Epidermal melanocyte (primary cell): ENCODE results near the gene SEPTIN8.

Experiments
- DNase-seq: peaks from one replicate; pipeline ENCODE4 v3.0.0; 2011; ENCODE audit warnings: low spot score; ENCODE audit not compliant: insufficient read length

SEPTIN8 gene, protein sequence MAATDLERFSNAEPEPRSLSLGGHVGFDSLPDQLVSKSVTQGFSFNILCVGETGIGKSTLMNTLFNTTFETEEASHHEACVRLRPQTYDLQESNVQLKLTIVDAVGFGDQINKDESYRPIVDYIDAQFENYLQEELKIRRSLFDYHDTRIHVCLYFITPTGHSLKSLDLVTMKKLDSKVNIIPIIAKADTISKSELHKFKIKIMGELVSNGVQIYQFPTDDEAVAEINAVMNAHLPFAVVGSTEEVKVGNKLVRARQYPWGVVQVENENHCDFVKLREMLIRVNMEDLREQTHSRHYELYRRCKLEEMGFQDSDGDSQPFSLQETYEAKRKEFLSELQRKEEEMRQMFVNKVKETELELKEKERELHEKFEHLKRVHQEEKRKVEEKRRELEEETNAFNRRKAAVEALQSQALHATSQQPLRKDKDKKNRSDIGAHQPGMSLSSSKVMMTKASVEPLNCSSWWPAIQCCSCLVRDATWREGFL

DNA sequence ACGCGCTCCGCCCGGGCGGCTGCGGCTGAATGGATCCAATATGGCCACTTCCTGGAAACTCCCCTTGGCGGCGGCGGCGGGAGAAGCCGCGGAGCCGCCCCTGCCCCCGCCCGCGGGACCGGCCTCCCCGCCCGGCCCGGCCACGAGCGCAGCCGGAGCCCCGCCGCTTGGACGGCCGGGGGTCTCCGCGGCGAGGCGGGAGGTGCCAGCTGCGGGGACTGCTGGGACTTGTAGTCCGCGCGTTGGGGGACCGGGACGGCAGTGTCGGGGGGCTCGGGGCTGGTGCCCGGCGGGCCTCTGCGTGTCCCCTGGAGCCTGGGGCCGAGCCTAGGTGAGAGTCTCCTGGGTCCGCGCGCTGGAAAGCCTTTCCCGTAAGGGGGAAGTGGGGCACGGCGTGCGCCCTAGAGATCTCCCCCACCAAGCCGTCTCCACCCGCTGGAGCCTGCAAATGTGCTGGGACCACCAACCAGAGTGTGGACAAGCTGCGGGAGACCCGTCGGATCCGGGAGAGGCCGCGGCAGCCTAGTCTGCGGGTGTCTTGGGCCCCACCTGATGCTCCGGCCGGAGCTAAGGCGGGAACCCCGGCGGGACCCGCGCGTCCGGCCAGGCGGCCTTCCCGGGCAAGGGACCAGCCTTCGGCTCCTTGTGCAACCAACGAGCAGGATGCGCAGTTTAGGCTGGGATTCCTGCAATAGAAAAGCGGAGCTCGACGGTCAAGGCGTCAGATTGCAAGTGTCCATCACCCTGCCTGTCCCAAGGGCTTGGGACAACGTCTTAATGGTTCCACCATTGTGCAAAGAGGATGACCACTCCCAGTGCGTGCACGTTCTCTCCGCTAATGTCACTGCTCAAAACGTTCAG, at the start of gene SEPTIN8:
SEPTIN8 (minus strand) TSS at position 31 of the 861 bp plus-strand sequence. CDS start 102 bp downstream, outside the sequence.
- peak; percentile 71 for DNase-seq

DNA sequence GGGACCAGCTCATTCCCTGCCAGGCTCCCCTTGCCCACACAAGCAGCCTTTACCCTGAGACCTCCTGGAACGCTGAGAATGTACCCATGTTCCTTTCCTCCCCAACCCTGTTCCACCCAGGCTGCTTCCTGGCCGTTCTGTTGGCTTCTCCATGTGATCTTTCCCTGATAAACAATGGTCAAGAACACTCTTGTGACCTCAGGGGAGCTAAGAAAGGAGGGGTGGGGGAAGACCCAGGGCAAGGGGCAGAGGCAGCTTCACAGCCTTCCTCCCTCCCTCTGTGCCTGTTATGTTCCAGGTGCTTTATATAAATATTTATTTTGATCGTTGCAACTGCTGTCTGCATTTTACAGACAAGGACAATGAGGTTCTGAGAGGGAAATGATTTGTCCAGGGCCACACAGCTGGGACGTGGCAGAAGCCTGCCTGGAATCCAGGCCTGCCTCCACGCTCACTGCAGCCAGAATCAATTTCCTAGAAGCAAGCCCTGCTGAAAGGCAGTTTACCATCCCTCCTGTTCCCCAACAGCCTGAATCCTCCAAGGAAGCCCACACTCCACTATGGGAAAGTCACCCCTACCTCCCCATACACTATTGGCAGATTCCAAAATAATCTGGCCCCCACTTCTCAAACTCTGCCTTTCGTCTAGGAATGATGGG, 49.5 kb upstream of the SEPTIN8 start:
- no peak for DNase-seq

DNA sequence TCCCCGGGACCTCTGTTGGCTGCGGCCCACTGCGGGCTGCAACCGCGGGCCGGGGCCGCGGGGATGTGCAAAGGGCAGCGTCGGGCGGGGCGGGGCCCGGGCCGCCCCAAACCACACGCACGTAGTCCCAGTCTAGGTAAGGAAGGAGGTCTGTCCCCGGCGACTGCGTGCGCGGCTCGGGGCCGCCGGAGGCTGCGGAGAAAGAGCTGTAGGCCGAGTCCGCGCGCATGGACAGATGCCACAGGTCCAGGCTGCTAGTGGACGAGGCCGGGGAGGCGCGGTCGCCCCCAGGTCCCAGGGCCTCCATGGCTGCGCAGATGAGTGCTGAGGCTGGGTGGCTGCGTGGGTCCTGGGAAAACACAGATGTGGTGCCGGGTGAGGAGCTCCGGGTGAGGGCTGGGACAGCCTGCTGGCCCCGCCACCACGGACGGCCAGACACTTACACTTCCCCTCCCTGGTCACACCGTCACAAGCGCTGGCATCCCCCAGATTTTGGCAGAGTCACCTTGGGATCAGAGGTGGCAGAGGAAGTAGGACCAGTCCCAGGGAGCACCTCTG, 48.9 kb upstream of the SEPTIN8 start:
- DNase-seq: no peak

DNA sequence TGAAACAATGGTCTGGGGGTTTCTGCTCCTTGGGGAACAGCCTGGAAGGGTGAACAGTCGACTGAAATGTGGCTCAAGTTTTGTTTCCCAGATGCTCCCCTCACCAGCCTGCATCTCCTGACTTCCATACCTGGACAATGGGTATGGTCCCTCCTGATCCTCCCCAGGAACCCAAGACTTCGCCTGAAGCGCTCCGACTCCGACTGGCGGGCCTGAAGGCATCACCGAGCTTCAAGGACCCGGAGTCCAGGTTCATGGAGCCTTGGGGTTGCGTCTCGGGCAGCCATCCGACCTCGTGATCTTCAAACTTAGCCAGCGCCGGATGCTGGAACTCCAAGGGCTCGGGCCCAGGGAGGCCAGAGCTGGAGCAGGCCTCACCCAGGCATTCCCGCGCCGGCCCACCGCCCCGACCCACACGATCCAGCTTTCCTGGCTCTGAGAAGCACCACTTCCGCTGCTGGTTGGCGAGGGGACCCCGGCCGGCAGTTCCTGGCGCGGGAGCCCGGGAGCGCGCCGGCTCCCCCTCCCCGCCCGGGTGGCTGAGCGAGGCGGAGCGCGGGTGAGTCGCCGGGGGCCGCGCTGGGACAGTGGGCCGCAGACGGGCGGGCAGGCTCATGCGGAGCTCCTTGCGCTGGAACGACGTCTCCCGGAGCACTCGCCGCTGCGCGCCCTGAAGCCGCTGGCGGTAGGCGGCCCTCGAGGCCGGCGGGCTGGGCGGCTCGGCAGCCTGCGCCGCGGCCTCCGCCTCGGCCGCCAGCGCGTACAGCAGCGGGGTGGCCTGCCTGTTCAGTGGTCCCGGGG, 48.2 kb upstream of the SEPTIN8 start:
- DNase-seq: no peak

DNA sequence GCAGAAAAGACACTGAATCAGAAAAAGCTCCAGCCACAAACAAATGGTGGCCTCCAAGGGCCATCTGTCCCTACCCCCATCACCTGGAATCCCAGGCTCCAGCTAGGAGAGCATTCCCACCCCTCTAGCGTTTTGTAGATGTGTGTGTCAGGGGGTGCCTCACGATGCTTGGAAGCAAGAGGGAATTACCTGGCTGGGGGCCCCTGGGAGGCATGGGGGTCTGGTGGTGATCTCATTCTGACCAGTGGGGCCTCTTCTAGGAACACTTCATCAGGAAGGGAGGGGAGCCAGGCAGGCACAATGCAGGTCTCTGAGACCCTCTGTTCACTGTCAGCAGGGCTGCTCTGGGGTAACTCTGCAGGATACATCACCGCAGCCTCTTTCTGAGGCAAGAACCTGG, 47.4 kb upstream of the SEPTIN8 start:
- DNase-seq: no peak

DNA sequence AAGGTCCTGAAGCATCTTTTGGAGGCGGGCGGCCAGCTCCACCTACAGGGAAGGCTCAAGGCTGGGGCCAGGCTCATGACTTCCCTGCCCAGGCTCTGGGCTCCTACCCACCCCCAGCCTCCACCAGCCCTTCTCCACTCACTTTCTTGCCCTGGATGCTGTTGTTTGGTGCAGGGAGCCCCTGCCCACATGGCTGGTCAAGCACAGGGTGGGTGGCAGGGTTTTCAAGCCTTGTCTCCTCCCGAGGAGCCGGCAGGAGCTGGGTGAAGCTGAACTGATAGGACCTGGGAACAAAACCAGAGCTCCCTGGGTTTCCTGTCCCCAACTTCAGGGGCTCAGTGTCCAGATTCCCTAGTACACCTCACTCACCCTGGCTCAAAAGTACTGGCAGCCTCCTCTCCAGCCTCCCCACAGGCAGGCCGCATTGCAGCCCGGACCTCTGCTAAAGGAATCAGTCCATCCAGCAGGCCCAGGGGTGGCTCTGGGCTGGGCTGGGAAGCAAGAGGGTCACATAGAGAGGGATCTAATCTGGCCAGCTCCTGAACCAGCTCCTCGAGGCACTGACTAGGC, 46.5 kb upstream of the SEPTIN8 start:
- DNase-seq: no peak

DNA sequence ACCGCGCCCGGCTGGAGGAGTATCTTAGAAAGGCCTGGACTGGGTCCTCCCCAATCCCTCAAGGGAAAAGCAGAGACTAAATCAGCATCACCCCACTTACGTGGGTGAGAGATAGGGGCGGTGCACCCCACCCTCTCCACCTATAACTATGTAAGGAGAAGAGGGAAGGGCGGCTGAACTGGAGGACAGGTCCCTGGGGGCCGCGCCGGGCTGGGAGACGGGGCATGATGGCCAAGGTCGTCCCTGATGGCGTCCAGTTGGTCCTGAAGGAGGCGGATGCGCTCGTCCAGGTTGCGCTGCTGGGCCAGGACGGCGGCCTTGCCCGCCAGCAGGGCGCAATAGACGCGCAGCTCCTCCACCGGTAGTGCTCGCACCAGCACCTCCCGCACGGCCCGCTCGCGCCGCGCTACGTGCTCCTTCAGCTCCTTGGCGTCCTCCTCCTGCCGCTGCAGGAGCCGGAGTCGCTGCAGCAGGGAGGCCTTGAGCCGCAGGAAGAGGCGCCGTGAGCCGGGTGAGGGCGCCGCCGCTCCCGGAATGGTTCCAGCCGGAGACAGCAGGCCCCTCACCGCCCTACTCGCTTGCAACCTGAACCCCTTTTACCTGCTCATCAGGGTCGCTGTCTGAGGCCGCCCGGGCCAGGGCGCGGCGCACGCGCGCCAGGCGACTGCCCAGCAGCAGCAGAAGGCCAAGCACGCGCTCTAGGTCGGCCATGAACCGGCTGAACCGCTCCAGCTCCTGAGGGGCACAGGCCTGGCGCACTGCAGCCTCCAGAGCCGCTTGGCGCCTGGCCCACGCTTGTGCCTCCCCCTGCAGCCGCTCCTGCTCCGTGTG, 45.8 kb upstream of the SEPTIN8 start:
- DNase-seq: no peak

DNA sequence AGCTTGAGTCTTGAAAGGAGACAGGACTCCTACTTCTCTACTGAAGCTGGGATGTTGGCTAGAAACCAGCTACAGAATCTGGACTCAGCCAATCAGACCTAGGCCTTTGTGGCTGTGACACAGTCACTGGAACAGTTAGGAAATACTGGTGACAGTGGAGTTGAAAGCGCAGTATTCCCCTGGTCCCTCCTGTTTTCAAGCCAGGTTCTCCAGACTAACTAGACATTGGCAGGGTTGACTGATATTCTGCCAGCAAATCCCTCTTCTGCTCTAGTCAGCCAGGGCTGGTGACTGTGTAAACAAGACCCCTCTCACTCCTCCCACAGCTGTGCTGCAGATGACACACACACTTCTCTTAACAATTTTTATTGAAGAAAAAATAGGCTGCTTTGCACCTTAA, 44.8 kb upstream of the SEPTIN8 start:
- peak; percentile 77 for DNase-seq

DNA sequence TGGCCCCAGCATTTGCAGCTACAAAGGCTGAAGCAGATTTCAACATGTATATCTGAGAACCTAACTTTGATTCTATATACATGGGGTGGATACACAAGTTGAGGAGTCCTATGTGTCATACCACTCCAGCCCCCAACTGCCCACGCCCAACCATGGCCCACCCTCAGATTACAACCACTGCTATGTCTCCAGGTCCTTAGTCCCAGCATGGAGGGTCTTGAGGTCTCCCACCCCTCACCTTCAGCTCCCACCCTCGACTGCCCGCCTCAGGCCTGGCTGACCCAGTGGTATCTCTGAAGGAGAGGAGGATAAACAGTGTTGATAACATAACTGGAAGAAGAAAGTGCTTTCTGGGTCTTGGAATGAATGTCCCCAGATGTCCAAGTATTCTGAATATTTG, 44.3 kb upstream of the SEPTIN8 start:
- no peak for DNase-seq

DNA sequence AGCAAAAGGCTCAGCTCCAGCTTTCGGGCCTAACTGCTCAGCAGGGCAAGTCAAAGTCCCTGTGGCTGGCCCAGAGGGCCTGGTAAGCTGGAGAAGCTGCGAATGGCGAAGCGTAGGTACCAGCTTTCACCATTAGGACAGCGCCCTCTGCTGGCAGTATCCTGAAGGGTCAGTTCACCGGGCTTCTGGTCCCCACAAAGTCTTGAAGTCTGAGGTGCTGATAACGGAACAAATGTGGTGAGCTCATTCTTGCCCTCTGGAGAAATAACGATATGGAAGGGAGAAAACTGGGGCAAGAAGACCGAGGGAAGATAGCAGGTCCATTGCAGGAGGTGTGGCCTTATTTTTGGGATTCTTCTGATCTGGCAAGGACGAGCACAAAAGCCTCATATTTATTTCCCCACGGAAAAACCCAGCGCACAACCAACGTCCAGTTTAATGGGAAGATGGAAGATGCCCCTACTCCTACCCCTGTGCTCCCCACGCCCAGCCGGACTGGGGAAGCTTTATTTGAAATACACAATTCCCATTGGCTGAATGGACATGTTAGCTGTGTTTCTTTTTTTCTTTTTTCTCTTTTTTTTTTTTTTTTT, 43.2 kb upstream of the SEPTIN8 start:
- peak; percentile 98 for DNase-seq

DNA sequence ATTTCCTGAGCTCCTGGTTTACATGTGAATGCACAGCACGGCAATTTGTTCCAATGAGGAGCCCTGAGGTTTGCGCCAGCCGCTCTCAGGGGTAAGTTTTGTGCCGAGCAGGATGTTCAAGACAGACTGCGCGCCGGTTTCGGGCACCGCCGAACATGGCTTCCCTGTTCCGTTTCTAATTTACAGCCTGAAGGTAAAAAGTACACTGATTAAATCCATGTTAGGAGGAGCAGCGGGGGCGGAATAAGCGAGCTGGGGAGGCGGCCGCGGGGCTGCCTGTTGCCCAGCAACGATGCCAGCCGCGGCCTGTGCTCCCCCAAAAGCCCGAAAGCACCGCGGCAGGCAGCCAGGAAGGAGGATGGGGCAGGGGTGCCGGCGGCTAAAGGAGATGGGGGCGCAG, 42.4 kb upstream of the SEPTIN8 start:
- no peak for DNase-seq

DNA sequence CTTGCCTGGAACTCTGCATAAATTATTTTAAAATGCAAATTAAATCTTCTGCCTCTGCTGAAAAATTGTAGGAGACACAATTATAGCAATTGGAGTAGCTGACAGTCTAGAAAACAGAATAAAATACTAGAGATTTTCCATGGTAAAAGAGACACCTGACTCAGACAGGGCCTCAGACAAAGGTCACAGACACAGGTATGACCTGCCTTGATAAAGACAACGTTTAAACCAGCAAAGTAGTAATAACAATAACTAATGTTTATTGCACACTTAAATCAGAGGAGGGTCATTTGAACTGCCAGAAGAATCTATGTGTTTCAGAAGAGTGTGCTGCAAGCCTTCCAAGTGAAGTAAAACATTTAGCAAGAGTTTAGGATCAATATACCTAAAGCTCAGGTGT, 40.0 kb upstream of the SEPTIN8 start:
- DNase-seq: no peak

DNA sequence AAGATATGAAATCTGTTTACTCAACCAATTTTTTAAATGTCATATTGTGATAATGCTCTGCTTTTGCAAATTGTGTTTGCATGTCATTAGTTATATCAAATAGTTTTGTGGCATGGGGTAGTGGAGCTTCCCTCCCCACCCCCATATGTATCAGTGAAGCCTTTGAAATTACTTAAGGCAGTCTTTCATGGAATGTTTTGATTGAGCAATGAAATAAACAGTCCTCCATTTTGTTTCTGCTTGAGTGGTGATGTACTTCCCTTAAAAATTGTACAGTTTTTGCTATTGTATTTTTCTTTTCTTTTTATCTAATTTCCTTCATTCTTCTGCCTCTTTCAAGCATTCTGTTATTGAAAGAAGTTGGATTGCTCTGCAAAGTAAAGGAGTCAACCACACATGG, 39.5 kb upstream of the SEPTIN8 start:
- no peak for DNase-seq

DNA sequence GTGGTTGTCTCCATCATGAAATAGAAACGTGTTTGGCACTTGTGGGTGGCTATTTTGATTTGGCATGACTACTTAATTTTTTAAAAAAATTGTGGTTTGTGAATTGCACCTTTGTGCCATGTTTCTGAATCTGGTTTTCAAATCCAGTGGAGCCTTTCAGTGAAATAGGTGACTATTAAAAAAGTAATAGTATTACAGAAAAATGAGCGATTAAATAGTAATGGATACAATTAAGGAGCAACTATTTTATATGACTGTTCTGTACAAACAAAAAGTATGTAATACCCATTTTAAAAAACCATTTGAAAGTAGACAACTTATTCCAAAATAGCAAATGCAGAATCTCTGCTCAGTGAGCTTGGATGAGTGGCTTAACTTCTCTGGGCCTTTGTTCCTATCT, 39.0 kb upstream of the SEPTIN8 start:
- DNase-seq: no peak

DNA sequence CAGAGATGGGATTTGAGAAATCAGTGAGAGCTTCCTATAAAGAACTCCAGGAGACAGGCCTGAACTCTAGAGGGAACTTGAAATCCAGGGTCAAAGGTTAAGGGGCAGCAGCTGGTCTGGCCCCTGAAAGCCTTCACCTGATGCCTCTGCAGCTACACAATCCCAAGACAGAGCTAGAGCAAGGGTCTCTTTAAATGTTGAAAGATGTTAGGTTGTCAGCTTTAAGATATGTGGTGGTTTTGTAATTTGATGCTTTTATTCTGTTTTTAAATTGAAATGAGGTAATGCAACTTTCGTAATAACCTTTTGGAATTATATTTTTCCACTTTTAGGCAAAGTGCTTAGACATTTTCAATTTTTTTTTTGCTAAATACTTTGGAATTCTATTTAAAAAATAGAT, 38.4 kb upstream of the SEPTIN8 start:
- DNase-seq: no peak

DNA sequence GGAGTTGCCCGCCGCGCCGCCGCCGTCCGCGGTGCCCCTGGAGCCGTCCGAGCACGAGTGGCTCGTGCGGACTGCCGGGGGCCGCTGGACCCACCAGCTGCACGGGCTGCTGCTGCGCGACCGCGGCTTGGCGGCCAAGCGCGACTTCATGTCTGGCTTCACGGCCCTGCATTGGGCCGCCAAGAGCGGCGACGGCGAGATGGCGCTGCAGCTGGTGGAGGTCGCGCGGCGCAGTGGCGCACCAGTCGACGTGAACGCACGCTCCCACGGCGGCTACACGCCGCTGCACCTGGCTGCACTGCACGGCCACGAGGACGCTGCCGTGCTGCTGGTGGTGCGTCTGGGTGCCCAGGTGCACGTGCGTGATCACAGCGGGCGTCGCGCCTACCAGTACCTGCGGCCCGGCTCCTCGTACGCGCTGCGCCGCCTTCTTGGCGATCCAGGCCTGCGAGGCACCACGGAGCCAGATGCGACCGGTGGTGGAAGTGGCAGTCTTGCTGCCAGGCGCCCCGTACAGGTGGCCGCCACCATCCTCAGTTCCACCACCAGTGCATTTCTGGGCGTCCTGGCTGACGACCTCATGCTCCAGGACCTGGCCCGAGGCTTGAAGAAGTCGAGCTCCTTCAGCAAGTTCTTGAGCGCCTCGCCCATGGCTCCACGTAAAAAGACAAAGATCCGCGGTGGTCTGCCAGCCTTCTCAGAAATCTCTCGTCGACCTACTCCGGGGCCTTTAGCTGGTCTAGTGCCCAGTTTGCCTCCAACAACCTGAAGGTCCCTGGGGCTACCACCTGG, 37.7 kb upstream of the SEPTIN8 start:
- no peak for DNase-seq

DNA sequence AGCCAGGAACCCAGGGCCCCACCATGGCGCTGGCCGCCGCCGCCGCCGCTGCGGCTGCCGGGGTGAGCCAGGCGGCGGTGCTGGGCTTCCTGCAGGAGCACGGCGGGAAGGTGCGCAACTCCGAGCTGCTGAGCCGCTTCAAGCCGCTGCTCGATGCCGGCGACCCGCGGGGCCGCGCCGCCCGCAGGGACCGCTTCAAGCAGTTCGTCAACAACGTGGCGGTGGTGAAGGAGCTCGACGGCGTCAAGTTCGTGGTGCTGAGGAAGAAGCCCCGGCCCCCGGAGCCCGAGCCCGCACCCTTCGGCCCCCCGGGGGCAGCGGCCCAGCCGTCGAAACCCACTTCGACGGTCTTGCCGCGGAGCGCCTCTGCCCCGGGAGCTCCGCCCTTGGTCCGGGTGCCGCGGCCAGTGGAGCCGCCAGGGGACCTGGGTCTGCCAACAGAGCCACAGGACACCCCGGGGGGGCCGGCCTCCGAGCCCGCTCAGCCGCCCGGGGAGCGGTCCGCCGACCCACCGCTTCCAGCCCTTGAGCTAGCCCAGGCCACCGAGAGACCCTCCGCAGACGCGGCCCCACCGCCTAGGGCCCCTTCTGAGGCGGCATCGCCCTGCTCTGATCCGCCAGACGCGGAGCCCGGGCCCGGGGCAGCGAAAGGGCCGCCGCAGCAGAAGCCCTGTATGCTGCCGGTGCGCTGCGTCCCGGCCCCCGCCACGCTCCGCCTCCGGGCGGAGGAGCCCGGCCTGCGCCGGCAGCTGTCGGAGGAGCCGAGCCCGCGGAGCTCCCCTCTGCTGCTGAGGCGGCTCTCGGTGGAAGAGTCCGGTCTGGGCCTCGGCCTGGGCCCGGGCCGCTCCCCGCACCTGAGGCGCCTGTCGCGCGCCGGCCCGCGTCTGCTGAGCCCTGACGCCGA, 36.8 kb upstream of the SEPTIN8 start:
- no peak for DNase-seq
